GM21526 (cell line): ENCODE data around the gene ZDHHC11.
"Not testable (repeated sequence)": the region's sequence is repeated elsewhere in the genome, so short reads cannot be mapped to it uniquely, and the experiment has no call there.

ENCODE experiments used
- ATAC-seq: cut with Tn5 transposase; IDR thresholded peaks from one replicate; pipeline ENCODE4 v1.9.1; 2021; ENCODE audit warnings: moderate library complexity; ENCODE audit not compliant: unreplicated experiment, low FRiP score

Gene ZDHHC11

DNA sequence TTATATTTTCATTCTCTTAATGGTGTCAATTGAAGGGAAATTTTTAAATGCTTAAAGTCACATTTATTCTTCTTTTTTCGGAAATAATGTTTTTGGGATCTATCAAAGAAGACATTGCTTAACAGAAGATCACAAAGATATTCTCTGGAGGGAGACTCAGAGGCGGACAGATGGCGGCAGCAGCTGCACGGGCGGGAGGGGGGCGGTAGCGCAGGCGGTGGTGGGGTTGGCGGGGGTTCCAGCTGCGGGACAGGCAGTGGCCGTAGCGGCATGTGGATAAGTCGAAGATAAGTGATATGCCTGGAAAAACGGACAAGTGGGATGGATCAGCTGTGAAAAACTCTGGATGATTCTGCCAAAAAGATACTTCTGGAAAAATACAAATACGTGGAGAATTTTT is 34.6 kb downstream of the ZDHHC11 start:
- no peak for ATAC-seq

DNA sequence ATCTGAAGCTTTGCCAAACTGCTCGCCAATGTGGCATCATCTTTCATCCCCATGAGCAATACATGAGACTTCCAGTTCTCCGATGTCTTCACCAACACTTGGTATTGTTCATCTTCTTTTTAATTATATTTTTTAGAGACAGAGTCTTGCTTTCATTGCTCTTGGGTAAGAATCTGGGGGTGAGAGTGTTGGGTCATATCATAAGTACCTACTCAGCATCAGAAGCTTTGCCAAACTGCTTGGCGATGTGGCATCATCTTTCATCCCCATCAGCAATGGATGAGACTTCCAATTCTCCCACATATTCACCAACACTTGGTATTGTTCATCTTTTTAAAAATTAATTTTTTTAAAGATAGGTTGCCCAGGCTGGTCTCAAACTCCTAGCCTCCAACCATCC is 35.3 kb downstream of the ZDHHC11 start:
- no peak for ATAC-seq

DNA sequence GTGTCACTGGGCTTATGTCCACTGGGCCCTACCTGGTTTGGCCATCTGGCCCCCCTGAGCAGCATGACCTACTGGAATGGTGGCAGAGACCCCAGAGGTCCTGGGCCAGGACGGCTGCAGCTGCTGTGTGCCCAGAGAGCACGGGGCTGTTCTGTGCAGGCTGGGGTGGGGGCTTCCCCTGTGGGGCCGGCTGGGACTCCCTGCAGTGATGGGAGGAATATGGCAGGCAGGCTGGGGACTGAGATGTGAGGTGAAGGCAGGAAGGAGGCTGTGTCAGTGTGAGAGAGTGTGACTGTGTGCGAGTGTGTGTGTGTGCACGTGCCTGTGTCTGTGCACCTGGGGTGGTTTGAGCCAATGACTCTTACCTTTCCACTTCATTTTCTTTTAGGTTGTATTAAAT is 37.2 kb downstream of the ZDHHC11 start:
- not testable (repeated sequence) for ATAC-seq

DNA sequence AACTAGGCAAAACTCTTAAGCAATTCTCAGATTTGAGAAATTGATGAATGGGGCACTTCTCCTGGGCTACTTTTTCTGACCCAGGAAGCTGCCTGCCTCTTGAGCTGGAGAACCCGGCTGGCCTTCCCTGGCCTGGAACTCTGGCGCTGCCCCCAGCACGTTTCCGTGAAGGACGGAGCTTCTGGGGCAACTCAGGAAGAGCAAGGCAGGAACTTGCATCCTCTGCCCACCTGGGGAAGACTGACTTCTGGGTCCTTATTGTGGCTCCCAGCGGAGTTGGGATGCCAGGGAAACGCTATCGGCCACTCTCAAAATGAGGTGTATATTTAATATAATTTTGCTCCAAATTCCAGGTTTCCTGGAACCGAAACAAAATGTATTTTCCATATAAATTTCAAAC is 39.4 kb downstream of the ZDHHC11 start:
- not testable (repeated sequence) for ATAC-seq

DNA sequence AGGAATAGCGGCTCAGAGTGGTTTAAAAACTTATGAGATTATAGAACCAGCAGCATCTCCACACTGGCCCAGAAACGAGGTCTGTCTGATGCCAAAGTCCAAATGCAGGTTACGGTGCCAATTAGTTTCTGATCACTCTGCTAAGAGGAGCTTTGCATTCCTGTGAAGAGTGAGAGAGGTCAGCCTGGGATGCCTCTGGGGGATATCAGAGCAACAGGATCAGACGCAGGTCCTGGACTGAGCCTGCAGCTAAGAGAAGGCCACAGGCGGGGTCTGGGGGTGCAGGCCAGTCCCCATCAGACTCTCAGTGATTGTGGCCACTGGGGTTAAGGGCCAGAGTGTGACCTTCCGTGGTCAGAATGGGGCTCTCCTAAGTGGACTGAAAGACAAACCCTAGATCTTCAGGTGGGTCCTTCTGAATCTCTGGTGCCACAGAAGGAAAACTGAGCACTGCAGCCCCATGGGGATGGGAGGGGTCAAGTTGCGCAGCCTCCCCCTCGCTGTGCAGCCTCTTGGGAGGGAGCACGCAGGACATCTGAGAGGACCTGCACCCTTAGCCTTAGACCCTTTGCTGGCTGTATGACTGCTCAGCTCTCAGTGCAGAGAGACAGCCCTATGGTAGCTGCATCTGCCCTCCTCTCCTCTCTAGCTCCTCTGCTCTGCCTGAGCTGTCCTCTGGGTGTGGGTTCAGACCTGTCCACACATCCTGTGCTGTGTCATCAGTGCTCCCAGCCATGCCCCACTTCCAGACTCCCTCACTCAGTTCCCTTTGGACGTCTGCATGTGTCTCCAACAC is 42.9 kb downstream of the ZDHHC11 start:
- not testable (repeated sequence) for ATAC-seq

DNA sequence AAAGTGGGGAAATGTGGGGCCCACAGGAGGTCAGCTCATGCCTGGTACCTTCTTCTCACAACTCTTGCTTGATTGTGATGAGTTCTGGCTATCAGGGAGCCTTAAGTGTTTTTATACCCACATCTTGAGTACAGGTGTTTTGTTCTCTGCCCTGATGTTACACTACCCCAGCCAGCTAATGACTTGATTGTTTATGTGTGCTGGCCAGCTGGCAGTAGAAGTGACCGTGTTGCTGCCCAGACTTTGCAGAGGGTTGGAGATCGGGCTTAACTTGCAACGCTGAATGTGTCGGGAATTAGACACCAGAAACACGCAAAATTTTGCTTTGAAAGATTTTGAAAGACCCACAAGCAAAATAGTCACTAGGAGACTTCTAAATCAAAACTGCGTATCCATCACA is 49.3 kb downstream of the ZDHHC11 start:
- no peak for ATAC-seq

DNA sequence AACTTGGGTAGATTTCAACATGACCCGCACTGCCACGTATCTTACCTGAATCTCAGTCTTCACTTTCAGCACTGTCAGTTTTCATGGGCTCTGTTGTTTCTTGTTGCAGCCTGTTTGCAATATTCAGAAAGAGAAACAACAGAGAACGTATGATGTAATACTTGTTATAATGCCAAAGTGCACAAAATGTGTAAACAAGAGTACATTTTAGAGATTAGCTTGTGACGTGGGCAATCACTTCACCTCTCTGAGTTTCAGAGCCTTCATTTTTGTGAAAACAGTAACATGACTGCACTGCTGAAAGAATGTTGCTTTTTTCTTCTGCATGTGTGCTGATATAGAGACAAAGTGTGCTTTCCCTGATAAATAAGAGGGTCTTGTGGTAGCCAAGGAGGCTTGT is 49.7 kb downstream of the ZDHHC11 start:
- ATAC-seq, result not testable (repeated sequence)

DNA sequence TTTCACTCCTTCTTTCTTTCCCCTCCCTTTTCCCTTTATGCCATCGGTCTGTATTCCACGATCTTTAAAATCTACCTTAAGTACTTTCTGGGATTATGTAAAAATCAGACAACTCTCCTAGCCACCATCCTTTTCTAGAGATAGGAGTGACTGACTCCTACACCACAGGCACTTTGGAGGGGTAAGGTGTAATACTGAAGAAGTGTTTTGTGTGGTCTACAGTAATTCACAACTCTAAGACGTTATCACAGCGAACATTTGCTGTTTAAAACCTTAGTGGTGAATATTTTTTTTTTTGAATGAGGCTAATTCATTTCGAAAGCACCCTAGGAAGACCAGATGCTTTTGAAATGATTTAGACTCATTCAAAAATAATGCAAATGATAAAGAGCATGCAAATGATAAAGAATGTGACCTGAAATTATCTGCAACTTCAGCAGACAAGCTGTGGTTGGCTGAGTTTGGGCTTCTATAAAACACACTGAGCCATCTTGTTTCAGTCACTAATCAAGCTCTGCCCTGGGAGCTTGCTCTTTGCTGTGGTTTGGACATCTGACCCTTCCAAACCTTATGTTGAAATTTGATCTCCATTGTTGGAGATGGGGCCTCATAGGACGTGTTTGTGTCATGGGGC is 52.2 kb downstream of the ZDHHC11 start:
- not testable (repeated sequence) for ATAC-seq

DNA sequence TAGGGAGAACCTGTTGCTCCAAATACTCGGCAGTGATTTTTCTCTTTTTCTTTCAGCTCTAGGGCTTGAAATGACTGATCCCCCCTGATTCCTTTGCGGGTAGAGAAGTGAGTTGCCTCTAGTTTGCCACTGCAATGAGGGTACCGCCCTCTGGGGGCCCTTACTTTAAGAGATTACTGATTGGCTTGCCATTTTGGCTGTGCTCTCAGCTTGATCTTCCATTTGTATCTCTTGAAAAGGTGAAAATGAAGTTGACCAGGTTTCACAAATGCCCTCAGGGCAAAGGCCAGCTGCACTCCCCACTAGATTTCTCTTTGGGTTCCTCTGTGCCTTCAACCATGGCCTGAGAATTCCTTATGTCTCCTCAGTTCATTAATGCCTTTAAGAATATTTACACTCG is 52.8 kb downstream of the ZDHHC11 start:
- ATAC-seq, result not testable (repeated sequence)

DNA sequence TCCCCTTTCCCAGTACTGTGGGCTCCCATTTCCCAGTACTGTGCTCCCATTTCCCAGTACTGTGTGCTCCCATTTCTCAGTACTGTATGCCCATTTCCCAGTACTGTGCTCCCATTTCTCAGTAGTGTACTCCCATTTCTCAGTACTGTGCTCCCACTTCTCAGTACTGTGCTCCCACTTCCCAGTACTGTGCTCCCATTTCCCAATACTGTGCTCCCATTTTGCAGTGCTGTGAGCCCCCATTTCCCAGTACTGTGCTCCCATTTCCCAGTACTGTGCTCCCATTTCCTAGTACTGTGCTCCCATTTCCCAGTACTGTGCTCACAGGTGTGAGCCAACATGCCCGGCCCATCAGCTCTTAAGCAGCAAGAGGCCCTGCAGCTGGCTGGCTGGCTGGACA is 54.9 kb downstream of the ZDHHC11 start:
- not testable (repeated sequence) for ATAC-seq

DNA sequence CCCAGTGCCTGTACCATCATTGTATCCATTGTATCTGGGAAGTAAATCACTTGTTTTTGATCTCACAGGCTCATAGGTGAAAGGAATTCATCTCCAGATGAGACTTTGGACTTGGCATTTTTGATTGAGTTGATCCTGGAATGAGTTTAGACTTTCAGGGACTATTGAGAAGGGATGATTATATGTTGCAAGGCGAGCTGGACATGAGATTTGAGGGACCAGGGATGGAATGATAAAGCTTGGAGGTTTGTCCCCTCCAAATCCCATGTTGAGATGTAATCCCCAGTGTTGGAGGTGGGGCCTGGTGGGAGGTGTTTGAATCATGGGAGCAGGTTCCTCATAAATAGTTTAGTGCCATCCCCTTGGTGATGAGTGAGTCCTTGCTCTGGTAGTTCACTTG is 55.8 kb downstream of the ZDHHC11 start:
- not testable (repeated sequence) for ATAC-seq

DNA sequence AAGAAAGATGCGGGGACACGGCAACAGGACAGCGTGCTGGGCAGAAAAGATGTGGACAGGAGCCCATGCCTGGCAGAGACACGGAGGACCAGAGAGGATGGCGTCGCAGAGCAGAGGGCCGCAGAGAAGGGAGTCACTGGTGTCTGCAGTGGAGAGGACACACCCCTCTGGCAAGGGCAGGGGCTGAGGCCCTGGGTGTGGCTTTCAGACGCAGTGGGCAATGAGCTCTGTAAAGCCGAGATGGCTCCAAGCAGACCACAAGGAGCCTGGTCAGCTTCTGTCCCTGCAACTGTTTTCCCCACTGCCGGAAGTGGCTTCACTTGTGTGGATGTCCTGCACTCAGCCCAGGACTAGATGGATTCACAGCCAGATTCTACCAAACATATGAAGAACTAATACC is 62.1 kb downstream of the ZDHHC11 start:
- not testable (repeated sequence) for ATAC-seq

DNA sequence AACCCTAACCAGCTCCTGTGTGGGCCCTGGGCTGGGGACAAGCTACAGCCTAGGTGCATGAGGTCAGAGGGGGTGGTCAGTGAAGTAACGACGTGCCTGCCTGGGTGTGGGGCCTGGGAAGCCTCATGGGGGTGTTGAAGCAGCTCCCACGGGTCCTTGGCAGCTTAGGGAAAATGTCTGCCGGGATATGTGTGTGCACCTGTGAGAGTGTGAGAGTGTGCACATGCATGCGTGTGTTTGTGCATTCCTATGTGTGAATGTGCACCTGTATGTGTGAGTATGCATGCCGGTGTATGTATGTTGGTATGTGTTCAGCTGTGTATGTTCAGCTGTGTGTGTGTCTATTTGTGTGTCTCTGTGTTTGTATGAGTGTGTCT is 62.9 kb downstream of the ZDHHC11 start:
- not testable (repeated sequence) for ATAC-seq

DNA sequence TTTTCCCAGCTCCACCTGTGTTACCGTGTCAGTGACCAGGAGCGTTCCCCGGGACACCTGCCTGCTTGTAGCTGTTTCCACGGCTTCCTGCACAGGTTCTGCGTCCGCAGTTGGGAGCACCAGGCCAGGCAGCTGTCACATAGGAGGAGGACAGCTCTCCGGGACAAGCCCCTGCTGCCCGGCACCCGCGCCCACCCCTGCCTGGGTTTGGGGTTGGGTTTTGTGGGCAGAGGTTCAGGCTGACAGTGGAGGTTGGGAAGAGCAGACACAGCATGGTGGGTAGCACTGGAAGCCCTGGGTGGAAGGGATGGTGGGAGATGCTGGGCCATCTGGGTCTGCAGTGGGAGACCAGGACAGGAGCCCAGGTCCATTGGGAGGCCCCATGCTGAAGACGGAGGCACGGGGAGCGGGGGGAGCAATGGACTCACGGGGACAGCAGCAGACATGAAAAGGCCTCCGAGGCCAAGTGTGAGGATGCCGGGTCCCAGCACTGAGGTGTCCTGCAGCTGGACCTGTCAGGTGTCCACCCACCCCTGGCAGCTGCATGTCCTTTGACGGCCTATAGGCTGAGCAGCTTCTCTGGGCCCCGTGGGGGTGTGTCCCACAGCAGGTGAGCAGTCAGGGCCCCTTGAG is 63.4 kb downstream of the ZDHHC11 start:
- ATAC-seq, result not testable (repeated sequence)

DNA sequence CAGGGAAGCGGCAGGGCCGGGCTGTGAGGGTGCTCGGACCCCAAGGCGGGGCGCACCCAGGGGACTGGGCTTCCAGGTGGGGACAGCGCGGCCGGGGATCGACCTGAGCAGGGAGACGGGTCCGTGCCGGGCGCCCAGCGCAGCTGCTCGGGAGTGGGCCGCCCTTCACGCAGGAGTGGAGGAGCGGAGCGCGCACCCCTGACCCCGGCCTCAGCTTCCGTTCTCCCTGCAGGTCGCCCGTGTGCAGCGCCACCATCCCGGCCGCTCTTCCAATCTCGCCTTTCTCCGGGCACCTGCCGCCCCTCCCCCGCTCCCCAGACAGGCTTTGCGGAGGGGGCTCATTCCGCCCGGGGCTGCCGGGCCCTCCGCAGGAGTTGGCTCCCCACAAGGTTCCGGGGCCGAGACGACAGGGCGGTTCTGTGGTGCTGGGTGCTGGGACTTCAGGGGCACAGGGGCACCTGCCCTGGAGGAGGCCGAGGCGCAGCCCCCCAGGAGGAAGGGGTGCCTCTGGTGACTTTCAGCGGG is 65.5 kb downstream of the ZDHHC11 start:
- ATAC-seq, result not testable (repeated sequence)

DNA sequence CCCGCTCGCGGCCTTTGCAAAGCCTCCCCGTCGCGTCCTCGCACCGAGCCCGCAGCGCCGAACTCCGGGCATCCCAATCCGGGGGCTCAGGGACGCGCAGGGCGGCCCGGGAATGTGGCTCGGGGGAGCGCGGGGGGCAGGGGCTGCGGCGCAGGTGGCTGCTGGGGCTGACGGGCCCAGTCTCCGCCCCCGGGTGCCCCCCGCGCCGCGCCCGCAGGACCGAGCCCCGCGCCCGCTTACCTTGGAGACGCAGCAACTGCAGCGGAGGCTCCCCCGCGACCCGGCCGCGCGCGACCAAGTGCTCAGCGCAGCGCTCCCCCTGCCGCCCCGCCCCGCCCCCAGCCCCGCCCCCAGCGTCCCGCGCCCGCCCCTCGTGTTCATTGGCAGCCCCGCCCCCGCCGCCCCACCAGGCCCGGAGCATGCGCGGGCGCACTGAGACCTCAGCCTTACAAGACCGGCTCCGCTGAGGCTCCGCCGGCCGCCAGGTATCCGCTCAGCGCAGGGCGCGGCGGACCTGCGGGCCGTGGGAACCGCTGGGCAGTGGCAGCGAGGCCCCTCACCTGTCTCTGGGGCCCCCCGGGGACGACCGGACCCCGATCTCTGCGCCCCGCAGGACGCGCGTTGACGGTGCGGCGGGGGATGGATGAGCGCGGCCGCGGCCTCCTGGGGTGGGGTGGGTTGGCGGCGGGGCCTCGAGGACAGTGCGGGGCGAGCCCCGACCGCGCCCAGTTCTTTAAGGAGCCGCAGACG is 66.2 kb downstream of the ZDHHC11 start, which contains the start of gene ZDHHC11B:
Gene ZDHHC11B, minus strand, starts transcription at position 302 of the 750 bp plus-strand sequence. CDS start 17,810 bp downstream, outside the sequence.
- not testable (repeated sequence) for ATAC-seq

DNA sequence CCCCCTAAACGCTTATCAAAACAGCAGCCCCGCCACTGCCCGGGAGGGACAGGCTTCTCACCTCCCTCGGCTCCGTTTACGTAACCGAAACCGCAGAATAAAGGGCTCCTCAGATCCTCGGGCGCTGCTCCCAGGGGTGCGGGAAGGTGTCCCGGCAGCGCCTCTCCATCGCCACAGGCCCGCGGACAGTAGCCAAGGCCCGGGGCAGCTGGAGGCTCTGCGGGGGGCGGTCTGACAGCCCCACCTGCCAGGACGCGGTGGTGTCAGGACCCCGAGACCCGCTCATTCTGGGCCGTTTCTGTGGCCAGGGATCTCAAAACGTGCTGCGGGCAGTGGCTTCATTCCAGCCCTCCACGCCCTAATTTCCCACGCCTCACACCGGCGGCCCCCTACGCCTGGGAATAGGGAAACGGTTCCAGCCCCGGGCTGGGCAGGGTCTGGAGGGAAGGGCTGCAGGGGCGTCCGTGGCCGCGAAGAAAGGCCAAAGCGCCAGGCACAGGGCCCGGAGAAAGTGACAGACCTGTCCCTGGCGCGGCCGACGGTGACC is 66.8 kb downstream of the ZDHHC11 start:
- ATAC-seq, result not testable (repeated sequence)

DNA sequence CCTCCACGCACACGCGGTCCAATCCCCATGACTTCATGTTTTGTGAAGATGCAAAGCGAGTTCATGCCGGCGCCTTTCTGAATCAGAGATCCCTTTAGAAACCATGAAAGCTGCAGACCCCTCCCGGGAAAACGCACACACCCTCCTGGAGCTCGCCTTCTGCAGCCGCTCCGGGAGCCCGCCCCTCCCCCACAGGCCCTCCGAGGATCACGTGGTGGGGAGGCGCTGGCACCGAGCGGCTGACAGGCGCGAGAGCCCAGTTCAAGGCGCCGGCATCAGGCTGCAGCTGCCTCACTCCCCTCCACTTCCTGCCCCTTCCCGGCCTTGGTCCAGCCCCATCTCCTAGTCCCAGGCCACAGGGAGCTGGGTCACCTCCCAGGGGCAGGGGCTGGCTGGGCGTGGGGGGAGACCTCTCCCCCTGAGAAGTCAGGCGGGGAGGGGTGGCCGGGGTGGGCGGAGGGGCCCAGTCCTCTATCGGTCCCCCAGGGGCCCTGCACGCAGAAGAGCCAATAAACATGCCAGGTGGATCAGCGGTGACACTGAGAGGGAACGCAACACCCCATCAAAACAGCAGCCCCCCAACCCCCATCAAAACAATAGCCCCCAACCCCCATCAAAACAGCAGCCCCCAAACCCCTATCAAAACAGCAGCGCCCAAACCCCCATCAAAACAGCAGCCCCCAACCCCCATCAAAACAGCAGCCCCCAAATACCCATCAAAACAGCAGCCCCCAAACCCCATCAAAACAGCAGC is 67.6 kb downstream of the ZDHHC11 start:
- not testable (repeated sequence) for ATAC-seq

DNA sequence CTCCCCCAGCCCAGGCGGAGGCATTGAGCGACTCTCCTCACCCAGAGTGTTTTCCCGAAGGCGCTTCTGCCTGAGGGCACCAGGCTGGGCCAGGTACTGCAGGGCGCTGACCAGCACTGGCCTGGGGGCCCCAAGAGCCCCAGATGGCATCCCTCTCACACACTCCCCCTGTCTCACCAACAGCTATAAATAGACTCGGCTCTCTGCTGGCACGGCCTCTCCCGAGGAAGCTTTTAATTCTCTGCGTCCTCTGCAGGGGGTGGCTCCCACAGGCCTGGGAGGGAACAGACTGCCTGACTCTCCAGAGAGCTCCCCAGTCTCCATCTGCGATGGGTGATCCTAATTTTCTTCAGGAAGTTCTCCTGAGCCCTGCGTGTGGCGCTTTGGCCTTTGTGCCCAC is 68.4 kb downstream of the ZDHHC11 start:
- not testable (repeated sequence) for ATAC-seq
